Left ventricle myocardium inferior (tissue), 1 donor: Measurements from ENCODE around the gene RMND5A. TPM values are rescaled to one million over a fixed set of nuclear protein-coding genes. Genes with fewer than 3 reads are reported as not detected.

Experiments used
- DNase-seq: peaks from one replicate; pipeline ENCODE4 v3.0.0-alpha.2; 2020
- H3K27ac ChIP-seq: fragments of 200-600 bp; replicated peaks from 2 replicates; pipeline ENCODE4 v1.8.0; 2021
- H3K27me3 ChIP-seq: fragments of 200-600 bp; 2 replicates; pipeline ENCODE4 v1.8.0; 2021; ENCODE audit warnings: low read depth
- H3K36me3 ChIP-seq: fragments of 200-600 bp; 2 replicates; pipeline ENCODE4 v1.8.0; 2021
- H3K4me1 ChIP-seq: fragments of 200-600 bp; 2 replicates; pipeline ENCODE4 v1.8.0; 2021
- H3K4me3 ChIP-seq: fragments of 200-600 bp; 2 replicates; pipeline ENCODE4 v1.8.0; 2021; ENCODE audit warnings: mild to moderate bottlenecking, moderate library complexity
- H3K9me3 ChIP-seq: fragments of 200-600 bp; replicated peaks from 2 replicates; pipeline ENCODE4 v1.8.0; 2021
- intact Hi-C: fragments of 100-400 bp; cut with micrococcal nuclease; formaldehyde crosslinking; loops from one replicate; pipeline ENCODE4 v1.11.0; 2022
- total RNA-seq: library from RNA; stranded (reverse); fragmentation: NEBNext Ultra II Directional; extraction: Animal tissue kit (Norgen Biotek cat#: 25700); gene quantifications from one replicate; pipeline ENCODE4 v1.2.1, GENCODE V29; 2021
- TF ChIP-seq, protein P1 (sequence below): fragments of 200-600 bp; IDR thresholded peaks from 2 replicates; pipeline ENCODE4 v1.8.0; 2021; ENCODE audit warnings: antibody characterized with exemption, mild to moderate bottlenecking, borderline replicate concordance
- donor health status: DM: no; HTN: yes; CAD: no; lungs with severe emphysema.

The RMND5A gene
- total RNA-seq, 1 donor from 2014 or later: 93.7 TPM

DNA sequence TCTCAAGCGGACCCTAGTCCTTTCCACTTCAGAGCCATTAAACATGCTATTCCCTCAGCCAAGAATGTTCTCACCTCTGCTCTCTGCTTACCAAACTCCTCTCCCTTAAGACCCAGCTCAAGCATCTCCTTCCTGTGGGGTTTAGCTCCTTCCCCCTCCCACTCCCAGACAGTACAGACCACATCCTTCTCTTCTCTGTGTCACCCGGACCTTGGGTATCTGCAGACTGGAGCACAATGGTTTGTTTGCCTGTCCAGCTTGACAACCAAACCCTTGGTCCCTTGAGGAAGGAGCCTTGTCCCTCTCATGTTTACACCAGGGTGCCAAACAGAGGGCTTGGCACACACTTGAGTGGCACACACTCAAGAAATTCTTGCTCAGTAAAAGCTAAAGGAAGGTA, 74.8 kb downstream of the RMND5A start:
- Histone ChIP-seq H3K4me1 (peaks cover 18% of the 10 kb centered on the region), H3K4me3 (no peak overlapping the region), H3K27me3 (peaks cover 71% of the 10 kb centered on the region), H3K36me3 (no peaks in the 10 kb centered on the region), H3K27ac (no peak overlapping the region), H3K9me3 (peaks cover 23% of the 10 kb centered on the region)
- TF ChIP-seq, protein P1, sequence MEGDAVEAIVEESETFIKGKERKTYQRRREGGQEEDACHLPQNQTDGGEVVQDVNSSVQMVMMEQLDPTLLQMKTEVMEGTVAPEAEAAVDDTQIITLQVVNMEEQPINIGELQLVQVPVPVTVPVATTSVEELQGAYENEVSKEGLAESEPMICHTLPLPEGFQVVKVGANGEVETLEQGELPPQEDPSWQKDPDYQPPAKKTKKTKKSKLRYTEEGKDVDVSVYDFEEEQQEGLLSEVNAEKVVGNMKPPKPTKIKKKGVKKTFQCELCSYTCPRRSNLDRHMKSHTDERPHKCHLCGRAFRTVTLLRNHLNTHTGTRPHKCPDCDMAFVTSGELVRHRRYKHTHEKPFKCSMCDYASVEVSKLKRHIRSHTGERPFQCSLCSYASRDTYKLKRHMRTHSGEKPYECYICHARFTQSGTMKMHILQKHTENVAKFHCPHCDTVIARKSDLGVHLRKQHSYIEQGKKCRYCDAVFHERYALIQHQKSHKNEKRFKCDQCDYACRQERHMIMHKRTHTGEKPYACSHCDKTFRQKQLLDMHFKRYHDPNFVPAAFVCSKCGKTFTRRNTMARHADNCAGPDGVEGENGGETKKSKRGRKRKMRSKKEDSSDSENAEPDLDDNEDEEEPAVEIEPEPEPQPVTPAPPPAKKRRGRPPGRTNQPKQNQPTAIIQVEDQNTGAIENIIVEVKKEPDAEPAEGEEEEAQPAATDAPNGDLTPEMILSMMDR: no peak
- intact Hi-C loops: no loop called here
- no peak for DNase-seq

DNA sequence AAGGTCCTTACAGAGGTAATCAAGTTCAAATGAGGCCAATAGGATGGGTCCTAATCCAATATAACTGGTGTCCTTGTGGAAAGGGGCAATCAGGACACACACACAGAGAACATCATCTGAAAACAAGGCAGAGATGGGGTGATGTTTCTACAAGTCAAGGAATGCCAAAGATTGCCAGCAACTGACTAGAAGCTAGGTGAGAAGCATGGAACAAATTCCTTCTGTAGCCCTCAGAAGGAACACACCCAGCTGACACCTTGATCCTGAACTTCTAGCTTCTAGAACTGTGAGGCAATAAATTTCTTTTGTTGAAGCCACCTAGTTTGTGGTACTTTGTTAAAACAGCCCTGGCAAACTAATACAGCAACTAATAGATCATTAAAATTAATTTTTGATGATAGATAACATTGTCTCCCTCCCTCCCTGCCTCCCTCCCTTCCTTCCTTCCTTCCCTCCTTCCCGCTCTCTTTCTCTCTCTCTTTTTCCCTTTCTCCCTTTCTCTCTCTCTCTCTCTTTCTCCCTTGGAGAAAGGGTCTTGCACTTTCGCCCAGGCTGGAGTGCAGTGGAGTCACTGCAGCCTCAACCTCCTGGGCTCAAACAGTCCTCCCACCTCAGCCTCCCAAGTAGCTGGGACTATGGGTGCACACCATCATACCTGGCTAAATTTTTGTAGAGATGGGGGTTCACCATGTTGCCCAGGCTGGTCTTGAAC, 80.9 kb downstream of the RMND5A start:
- no peak overlapping the region for H3K4me3 ChIP-seq
- intact Hi-C loops: no loop called here
- H3K27me3 ChIP-seq: peaks cover 13% of the 10 kb centered on the region
- TF ChIP-seq, protein P1: no peak
- peaks cover 17% of the 10 kb centered on the region for H3K9me3 ChIP-seq
- H3K27ac ChIP-seq: no peak overlapping the region
- H3K36me3 ChIP-seq: no peaks in the 10 kb centered on the region
- DNase-seq: no peak
- H3K4me1 ChIP-seq: no peaks in the 10 kb centered on the region

DNA sequence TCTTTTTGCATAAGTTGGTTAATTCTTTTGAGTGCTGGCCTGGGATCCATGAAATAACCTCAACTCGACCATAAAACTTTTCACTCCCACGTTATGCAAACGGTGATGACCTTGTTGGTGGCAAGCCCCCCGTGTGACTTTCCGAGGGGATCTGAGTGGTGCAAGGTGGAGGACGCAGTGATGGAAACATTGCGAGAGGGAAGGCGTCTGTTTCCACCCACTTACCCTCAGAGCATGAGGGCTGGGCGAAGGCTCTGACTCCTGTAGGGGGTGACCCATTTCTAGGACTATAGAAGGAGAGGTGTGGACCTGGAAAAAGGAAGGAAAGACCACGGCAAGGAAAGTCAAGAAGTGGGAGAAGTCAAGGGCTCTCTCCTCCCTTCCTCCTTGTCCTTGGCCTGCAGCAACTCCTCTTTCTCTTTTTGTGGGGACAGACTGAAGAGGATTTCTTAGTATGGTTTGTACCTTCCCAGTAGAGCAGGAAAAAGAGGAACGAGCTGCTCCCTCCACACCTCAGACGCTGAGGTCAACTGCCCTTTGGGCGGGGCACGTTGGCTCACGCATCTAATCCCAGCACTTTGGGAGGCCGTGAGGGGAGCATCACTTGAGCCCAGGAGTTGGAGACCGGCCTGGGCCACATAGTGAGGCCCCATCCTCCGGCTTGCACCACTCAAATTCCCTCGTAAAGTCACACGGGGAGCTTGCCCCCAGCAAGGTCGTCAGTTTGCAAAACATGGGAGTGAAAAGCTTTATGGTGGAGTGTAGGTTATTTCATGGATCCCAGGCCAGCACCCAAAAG, 86.2 kb downstream of the RMND5A start:
- no peak overlapping the region for H3K4me3 ChIP-seq

DNA sequence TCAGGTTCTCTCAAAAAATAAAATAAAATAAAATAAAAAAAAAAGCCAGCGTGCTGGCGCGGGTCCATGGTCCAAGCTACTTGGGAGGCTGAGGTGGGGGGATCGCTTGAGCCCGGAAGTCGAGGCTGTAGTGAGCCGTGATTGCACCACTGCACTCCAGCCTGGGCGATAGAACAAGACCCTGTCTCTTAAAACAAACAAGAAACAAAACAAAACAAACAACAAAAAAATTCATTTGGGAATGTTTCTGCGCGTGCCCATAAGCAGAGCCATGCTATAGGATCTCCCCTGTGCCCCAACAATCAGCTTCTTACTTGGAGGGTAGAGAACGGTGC, 87.0 kb downstream of the RMND5A start:
- no peak overlapping the region for H3K27ac ChIP-seq
- TF ChIP-seq, protein P1: no peak
- no peaks in the 10 kb centered on the region for H3K36me3 ChIP-seq
- peaks cover 44% of the 10 kb centered on the region for H3K27me3 ChIP-seq
- H3K9me3 ChIP-seq: no peaks in the 10 kb centered on the region
- H3K4me3 ChIP-seq: peak overlapping the region; percentile 69
- intact Hi-C loops: no loop called here
- no peak for DNase-seq
- H3K4me1 ChIP-seq: peaks cover 29% of the 10 kb centered on the region

More for the DNA sequence above, 86.2 kb downstream of the RMND5A start:
- TF ChIP-seq, protein P1: no peak
- Histone ChIP-seq H3K36me3 (no peaks in the 10 kb centered on the region), H3K27ac (no peak overlapping the region), H3K27me3 (peaks cover 36% of the 10 kb centered on the region), H3K4me1 (peaks cover 29% of the 10 kb centered on the region), H3K9me3 (no peaks in the 10 kb centered on the region)
- no peak for DNase-seq
- intact Hi-C loops: no loop called here

DNA sequence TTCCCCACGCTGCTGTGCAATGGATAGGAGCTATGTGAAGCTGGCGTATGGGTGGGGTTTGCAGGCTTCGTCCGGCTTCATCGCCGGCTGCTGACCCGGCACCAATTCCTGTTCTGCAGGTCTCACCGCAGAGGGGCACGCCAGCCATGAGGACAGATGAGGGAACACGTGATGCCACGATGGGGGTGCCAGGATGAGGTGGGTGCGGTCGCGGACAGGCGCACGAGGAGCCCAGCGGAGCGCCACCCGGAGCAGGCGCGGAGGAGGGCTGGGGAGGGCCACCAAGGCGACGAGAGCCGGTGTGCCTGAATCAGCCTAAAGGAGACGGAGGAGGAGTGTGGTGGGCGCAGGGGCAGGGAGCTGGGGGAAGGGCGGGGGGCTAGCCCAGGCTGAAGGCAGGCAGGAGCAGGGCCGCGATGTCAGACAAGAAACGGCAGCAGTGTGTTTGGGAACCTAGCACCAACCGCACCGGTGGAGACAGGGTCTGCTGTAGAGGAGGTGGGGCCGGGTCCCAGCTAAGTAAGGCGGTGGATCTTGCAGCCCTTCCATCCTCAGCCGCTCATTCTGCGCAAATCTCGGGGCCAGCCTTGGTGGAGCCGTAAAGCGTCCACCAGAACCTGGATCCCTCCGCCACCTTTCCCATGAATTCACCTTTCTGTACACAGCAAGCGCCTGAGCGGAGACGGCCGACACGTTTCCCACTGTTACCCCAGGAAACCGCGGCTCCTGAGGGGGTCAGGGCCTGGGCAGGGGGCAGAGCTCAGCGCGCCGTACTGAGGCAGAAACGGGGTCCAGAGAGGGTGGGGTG, 87.6 kb downstream of the RMND5A start:
- H3K27me3 ChIP-seq: peaks cover 50% of the 10 kb centered on the region
- no peak overlapping the region for H3K27ac ChIP-seq
- intact Hi-C loops: no loop called here
- peak overlapping the region; percentile 69 for H3K4me3 ChIP-seq
- no peaks in the 10 kb centered on the region for H3K9me3 ChIP-seq
- peaks cover 29% of the 10 kb centered on the region for H3K4me1 ChIP-seq
- peak; percentile 44 for DNase-seq
- TF ChIP-seq, protein P1: no peak
- H3K36me3 ChIP-seq: no peaks in the 10 kb centered on the region
